GM19324 (cell line): ENCODE measurements around the gene STK32B.
"Not testable (repeated sequence)": the region's sequence is repeated elsewhere in the genome, so short reads cannot be mapped to it uniquely, and the experiment has no call there.

Experiments
- ATAC-seq: cut with Tn5 transposase; IDR thresholded peaks from one replicate; pipeline ENCODE4 v1.9.1; 2021; ENCODE audit warnings: mild to moderate bottlenecking, moderate library complexity; ENCODE audit not compliant: unreplicated experiment, low FRiP score

Gene STK32B

GRCh38 chr4:5051278-5052203 lies at the start of gene STK32B:
STK32B (plus strand) TSS chr4:5051480.
- ATAC-seq, result no peak

- not testable (repeated sequence) for ATAC-seq
These were observed 49.6 kb upstream of the STK32B start for GRCh38 chr4:5001641-5002040.

GRCh38 chr4:5003372-5003857 lies 47.9 kb upstream of the STK32B start:
- no peak for ATAC-seq

- ATAC-seq, result no peak
These were observed 47.4 kb upstream of the STK32B start for GRCh38 chr4:5003918-5004317.

GRCh38 chr4:5004496-5004895 lies 46.8 kb upstream of the STK32B start:
- no peak for ATAC-seq

GRCh38 chr4:5006932-5007331 lies 44.3 kb upstream of the STK32B start:
- not testable (repeated sequence) for ATAC-seq

GRCh38 chr4:5009796-5010195 lies 41.5 kb upstream of the STK32B start:
- no peak for ATAC-seq

- no peak for ATAC-seq
These were observed 40.3 kb upstream of the STK32B start for GRCh38 chr4:5010984-5011383.

GRCh38 chr4:5012244-5012898 lies 38.9 kb upstream of the STK32B start:
- no peak for ATAC-seq

- ATAC-seq, result no peak
These were observed 38.3 kb upstream of the STK32B start for GRCh38 chr4:5012958-5013357.

- ATAC-seq, result no peak
These were observed 37.1 kb upstream of the STK32B start for GRCh38 chr4:5014007-5014682.

GRCh38 chr4:5018096-5018495 lies 33.2 kb upstream of the STK32B start:
- ATAC-seq, result no peak

- no peak for ATAC-seq
These were observed 32.7 kb upstream of the STK32B start for GRCh38 chr4:5018603-5019002.

- ATAC-seq, result no peak
These were observed 32.0 kb upstream of the STK32B start, which contains the start of gene CYTL1 for GRCh38 chr4:5019274-5019673. CYTL1 (minus strand) TSS chr4:5019458; CDS start chr4:5019445, 13 bp downstream.

- no peak for ATAC-seq
These were observed 31.5 kb upstream of the STK32B start for GRCh38 chr4:5019796-5020195.

- no peak for ATAC-seq
These were observed 30.9 kb upstream of the STK32B start for GRCh38 chr4:5020341-5020740.

- no peak for ATAC-seq
These were observed 29.7 kb upstream of the STK32B start for GRCh38 chr4:5021546-5021945.

GRCh38 chr4:5024673-5025072 lies 26.6 kb upstream of the STK32B start:
- no peak for ATAC-seq

- ATAC-seq, result no peak
These were observed 24.9 kb upstream of the STK32B start for GRCh38 chr4:5026371-5026770.

- no peak for ATAC-seq
These were observed 23.9 kb upstream of the STK32B start for GRCh38 chr4:5027346-5027745.

GRCh38 chr4:5028480-5028879 lies 22.8 kb upstream of the STK32B start:
- ATAC-seq, result no peak
